GM23338 (cell line): ENCODE results near the gene CHAC1. TPM values are rescaled to one million over a fixed set of nuclear protein-coding genes. Genes with fewer than 3 reads are reported as not detected.

Source experiments
- ATAC-seq: fragments of 200-7000 bp; cut with Tn5 transposase; 3 replicates; pipeline ENCODE4 v1.9.1; 2020
- DNase-seq: peaks from one replicate; pipeline ENCODE4 v3.0.0-alpha.2; 2015; ENCODE audit warnings: low spot score
- H2AFZ ChIP-seq: fragments of 200-600 bp; sonication (generic); 2 replicates; pipeline ENCODE4 v1.8.0; 2016; ENCODE audit warnings: antibody characterized with exemption, mild to moderate bottlenecking, moderate library complexity
- H3F3A ChIP-seq: fragments of 200-600 bp; sonication (generic); replicated peaks from 2 replicates; pipeline ENCODE4 v1.8.0; 2017; ENCODE audit warnings: antibody characterized with exemption, mixed run types, low read depth
- H3K27ac ChIP-seq: fragments of 200-600 bp; sonication (generic); 2 replicates; pipeline ENCODE4 v1.6.1; 2016; ENCODE audit warnings: low read depth
- H3K27me3 ChIP-seq: fragments of 200-600 bp; sonication (generic); 2 replicates; pipeline ENCODE4 v1.8.0; 2016; ENCODE audit warnings: mild to moderate bottlenecking, mixed run types, moderate library complexity; ENCODE audit not compliant: insufficient read depth
- H3K36me3 ChIP-seq: fragments of 200-600 bp; sonication (generic); 2 replicates; pipeline ENCODE4 v1.8.0; 2016; ENCODE audit warnings: mild to moderate bottlenecking; ENCODE audit not compliant: insufficient read depth
- H3K4me1 ChIP-seq: fragments of 200-600 bp; sonication (generic); 2 replicates; pipeline ENCODE4 v1.8.0; 2016; ENCODE audit warnings: mild to moderate bottlenecking, moderate library complexity; ENCODE audit not compliant: insufficient read depth
- H3K4me2 ChIP-seq: fragments of 200-600 bp; sonication (generic); 2 replicates; pipeline ENCODE4 v1.7.1; 2017; ENCODE audit warnings: mixed run types
- H3K4me3 ChIP-seq: fragments of 200-600 bp; sonication (generic); 2 replicates; pipeline ENCODE4 v1.6.1; 2016; ENCODE audit warnings: mixed run types
- H3K79me2 ChIP-seq: fragments of 200-600 bp; sonication (generic); replicated peaks from 2 replicates; pipeline ENCODE4 v1.8.0; 2017; ENCODE audit warnings: mild to moderate bottlenecking; ENCODE audit not compliant: insufficient read depth
- H3K9me2 ChIP-seq: fragments of 200-600 bp; sonication (generic); 2 replicates; pipeline ENCODE4 v1.8.0; 2017; ENCODE audit not compliant: insufficient read depth
- H4K20me1 ChIP-seq: fragments of 200-600 bp; sonication (generic); replicated peaks from 2 replicates; pipeline ENCODE4 v1.8.0; 2017; ENCODE audit warnings: mild to moderate bottlenecking; ENCODE audit not compliant: insufficient read depth
- H3K27ac Mint-ChIP-seq: 2 replicates; pipeline ENCODE4 v1.8.0; 2020; ENCODE audit warnings: inconsistent platforms, mild to moderate bottlenecking, moderate library complexity, mixed read lengths
- H3K27me3 Mint-ChIP-seq: 3 replicates; pipeline ENCODE4 v1.8.0; 2022; ENCODE audit warnings: low read depth, mild to moderate bottlenecking, moderate library complexity, mixed read lengths, inconsistent platforms; ENCODE audit not compliant: insufficient read depth, poor library complexity
- H3K36me3 Mint-ChIP-seq: 3 replicates; pipeline ENCODE4 v1.8.0; 2021; ENCODE audit warnings: low read depth, mild to moderate bottlenecking, inconsistent platforms, moderate library complexity, mixed read lengths
- H3K4me1 Mint-ChIP-seq: 3 replicates; pipeline ENCODE4 v1.8.0; 2020; ENCODE audit warnings: mild to moderate bottlenecking, inconsistent platforms, mixed read lengths
- H3K4me3 Mint-ChIP-seq: 3 replicates; pipeline ENCODE4 v1.8.0; 2021; ENCODE audit warnings: moderate library complexity, mild to moderate bottlenecking, inconsistent platforms, mixed read lengths
- H3K9me3 Mint-ChIP-seq: 3 replicates; pipeline ENCODE4 v1.8.0; 2020; ENCODE audit warnings: moderate library complexity, mild to moderate bottlenecking, inconsistent platforms, mixed read lengths
- CREB1 ChIP-seq: fragments of 250-450 bp; sonication (Bioruptor Pico); IDR thresholded peaks from 2 replicates; pipeline ENCODE4 v1.5.0; 2020; ENCODE audit warnings: low read depth, mild to moderate bottlenecking, moderate library complexity
- EZH2 ChIP-seq: fragments of 200-600 bp; sonication (generic); IDR thresholded peaks from one replicate; pipeline ENCODE4 v1.8.0; 2017; ENCODE audit warnings: antibody characterized with exemption, mild to moderate bottlenecking, low read depth; ENCODE audit not compliant: unreplicated experiment
- EZH2phosphoT487 ChIP-seq: fragments of 200-600 bp; sonication (generic); IDR thresholded peaks from one replicate; pipeline ENCODE4 v1.8.1; 2018; ENCODE audit warnings: antibody characterized with exemption; ENCODE audit not compliant: unreplicated experiment
- JUNB ChIP-seq: IDR thresholded peaks from one replicate; pipeline ENCODE4 v1.6.1; 2016; ENCODE audit warnings: antibody characterized with exemption; ENCODE audit not compliant: unreplicated experiment
- NANOG ChIP-seq: IDR thresholded peaks from 2 replicates; pipeline ENCODE4 v1.6.1; 2016; ENCODE audit warnings: antibody characterized with exemption, borderline replicate concordance
- POLR2AphosphoS5 ChIP-seq: IDR thresholded peaks from 2 replicates; pipeline ENCODE4 v1.6.1; 2016; ENCODE audit warnings: antibody characterized with exemption, low read depth
- REST ChIP-seq: IDR thresholded peaks from one replicate; pipeline ENCODE4 v1.6.1; 2018; ENCODE audit warnings: antibody characterized with exemption; ENCODE audit not compliant: unreplicated experiment
- STAT1 ChIP-seq: IDR thresholded peaks from one replicate; pipeline ENCODE4 v1.6.1; 2016; ENCODE audit warnings: antibody characterized with exemption; ENCODE audit not compliant: unreplicated experiment
- ZNF114 ChIP-seq: fragments of 250-450 bp; sonication (Bioruptor Pico); IDR thresholded peaks from 2 replicates; pipeline ENCODE4 v1.5.0; 2020; ENCODE audit warnings: mild to moderate bottlenecking, moderate library complexity
- ZNF331 ChIP-seq: fragments of 250-450 bp; sonication (Bioruptor Pico); IDR thresholded peaks from 2 replicates; pipeline ENCODE4 v1.5.0; 2020; ENCODE audit warnings: low read depth, mild to moderate bottlenecking, moderate library complexity
- polyA plus RNA-seq: library from polyadenylated mRNA; unstranded; fragments of >200 nt; fragmentation: Nextera tagmentation; extraction: Ambion mirVana; gene quantifications from 2 replicates; pipeline ENCODE4 v1.2.1, GENCODE V29; 2016
- total RNA-seq: library from RNA; depleted of rRNA; stranded (reverse); fragments of >200 nt; shearing (Covaris generic); gene quantifications from 2 replicates; pipeline ENCODE4 v1.2.3, GENCODE V29; 2014
- TF ChIP-seq, protein P1 (sequence below): IDR thresholded peaks from 2 replicates; pipeline ENCODE4 v1.6.1; 2016; ENCODE audit warnings: antibody characterized with exemption
- TF ChIP-seq, protein P2 (sequence below): fragments of 250-450 bp; sonication (Bioruptor Pico); IDR thresholded peaks from 2 replicates; pipeline ENCODE4 v1.5.0; 2020; ENCODE audit warnings: mild to moderate bottlenecking, moderate library complexity
- TF ChIP-seq, protein P3 (sequence below), 2 experiments: fragments of 200-600 bp in 1 of 2; sonication (generic) in 1 of 2; conservative IDR thresholded peaks; 2 replicates each; pipeline versions ENCODE4 v1.5.1 to v1.6.1; 2016 to 2017; ENCODE audit warnings: antibody characterized with exemption in 2 of 2, low read depth in 2 of 2, mild to moderate bottlenecking in 2 of 2, moderate library complexity in 1 of 2

The CHAC1 gene
- total and polyA plus RNA-seq, 2 experiments from 2014 or later = 73.0 to 124 TPM

DNA sequence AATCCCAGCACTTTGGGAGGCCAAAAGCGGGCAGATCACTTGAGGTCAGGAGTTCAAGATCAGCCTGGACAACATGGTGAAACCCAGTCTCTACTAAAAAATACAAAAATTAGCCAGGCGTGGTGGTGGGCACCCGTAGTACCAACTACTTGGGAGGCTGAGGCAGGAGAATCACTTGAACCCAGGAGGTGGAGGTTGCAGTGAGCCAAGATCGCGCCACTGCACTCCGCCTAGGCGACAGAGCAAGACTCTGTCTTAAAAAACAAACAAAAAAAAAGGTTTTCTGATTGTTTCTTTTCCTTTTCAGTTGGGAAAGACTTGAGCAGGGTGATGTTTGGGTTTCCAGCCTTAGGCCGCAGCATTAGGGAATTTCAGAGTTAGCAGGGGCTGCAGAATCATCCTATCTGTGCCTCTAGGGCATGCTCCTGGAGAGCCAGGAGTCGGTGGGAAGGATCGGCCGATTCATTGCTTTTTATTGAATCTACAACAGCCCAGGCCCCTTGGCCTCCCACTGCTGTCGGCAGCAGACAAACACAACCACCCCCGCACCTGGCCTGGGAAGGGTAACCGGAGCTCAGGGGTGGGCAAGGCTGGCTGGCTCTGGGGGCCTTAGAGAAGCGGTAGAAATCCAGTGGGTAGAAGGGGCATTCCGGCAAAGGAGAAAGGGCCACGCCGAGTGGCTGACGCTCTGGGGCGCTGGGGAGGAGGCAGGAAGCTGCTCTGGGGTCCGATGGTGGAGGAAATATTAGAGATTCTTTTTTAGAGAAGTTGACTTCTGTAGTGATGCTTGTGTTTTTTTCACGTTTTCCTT is 6.3 kb downstream of the CHAC1 start:
- Mint-ChIP-seq H3K27me3 (peaks cover 36% of the 10 kb centered on the region), H3K27ac (peak overlapping the region; percentile 84), H3K36me3 (peaks cover 45% of the 10 kb centered on the region), H3K4me1 (peaks cover 43% of the 10 kb centered on the region), H3K4me3 (peak overlapping the region; percentile 8; the same call in 1 of the 3 replicates), H3K9me3 (no peaks in the 10 kb centered on the region; the same call in 1 of the 3 replicates)
- H3K27me3 ChIP-seq = no peaks in the 10 kb centered on the region
- DNase-seq (peak; percentile 64), ATAC-seq (peak; percentile 62)
- H3K4me3 ChIP-seq = no peak overlapping the region
- TF ChIP-seq EZH2 (no peak), REST (no peak), NANOG (no peak), STAT1 (no peak), ZNF331 (CRISPR knock-in tag) (no peak), EZH2phosphoT487 (no peak), JUNB (no peak), POLR2AphosphoS5 (no peak), CREB1 (CRISPR knock-in tag) (no peak), ZNF114 (no peak)
- TF ChIP-seq, protein P1, sequence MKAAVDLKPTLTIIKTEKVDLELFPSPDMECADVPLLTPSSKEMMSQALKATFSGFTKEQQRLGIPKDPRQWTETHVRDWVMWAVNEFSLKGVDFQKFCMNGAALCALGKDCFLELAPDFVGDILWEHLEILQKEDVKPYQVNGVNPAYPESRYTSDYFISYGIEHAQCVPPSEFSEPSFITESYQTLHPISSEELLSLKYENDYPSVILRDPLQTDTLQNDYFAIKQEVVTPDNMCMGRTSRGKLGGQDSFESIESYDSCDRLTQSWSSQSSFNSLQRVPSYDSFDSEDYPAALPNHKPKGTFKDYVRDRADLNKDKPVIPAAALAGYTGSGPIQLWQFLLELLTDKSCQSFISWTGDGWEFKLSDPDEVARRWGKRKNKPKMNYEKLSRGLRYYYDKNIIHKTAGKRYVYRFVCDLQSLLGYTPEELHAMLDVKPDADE = no peak
- TF ChIP-seq, protein P2, sequence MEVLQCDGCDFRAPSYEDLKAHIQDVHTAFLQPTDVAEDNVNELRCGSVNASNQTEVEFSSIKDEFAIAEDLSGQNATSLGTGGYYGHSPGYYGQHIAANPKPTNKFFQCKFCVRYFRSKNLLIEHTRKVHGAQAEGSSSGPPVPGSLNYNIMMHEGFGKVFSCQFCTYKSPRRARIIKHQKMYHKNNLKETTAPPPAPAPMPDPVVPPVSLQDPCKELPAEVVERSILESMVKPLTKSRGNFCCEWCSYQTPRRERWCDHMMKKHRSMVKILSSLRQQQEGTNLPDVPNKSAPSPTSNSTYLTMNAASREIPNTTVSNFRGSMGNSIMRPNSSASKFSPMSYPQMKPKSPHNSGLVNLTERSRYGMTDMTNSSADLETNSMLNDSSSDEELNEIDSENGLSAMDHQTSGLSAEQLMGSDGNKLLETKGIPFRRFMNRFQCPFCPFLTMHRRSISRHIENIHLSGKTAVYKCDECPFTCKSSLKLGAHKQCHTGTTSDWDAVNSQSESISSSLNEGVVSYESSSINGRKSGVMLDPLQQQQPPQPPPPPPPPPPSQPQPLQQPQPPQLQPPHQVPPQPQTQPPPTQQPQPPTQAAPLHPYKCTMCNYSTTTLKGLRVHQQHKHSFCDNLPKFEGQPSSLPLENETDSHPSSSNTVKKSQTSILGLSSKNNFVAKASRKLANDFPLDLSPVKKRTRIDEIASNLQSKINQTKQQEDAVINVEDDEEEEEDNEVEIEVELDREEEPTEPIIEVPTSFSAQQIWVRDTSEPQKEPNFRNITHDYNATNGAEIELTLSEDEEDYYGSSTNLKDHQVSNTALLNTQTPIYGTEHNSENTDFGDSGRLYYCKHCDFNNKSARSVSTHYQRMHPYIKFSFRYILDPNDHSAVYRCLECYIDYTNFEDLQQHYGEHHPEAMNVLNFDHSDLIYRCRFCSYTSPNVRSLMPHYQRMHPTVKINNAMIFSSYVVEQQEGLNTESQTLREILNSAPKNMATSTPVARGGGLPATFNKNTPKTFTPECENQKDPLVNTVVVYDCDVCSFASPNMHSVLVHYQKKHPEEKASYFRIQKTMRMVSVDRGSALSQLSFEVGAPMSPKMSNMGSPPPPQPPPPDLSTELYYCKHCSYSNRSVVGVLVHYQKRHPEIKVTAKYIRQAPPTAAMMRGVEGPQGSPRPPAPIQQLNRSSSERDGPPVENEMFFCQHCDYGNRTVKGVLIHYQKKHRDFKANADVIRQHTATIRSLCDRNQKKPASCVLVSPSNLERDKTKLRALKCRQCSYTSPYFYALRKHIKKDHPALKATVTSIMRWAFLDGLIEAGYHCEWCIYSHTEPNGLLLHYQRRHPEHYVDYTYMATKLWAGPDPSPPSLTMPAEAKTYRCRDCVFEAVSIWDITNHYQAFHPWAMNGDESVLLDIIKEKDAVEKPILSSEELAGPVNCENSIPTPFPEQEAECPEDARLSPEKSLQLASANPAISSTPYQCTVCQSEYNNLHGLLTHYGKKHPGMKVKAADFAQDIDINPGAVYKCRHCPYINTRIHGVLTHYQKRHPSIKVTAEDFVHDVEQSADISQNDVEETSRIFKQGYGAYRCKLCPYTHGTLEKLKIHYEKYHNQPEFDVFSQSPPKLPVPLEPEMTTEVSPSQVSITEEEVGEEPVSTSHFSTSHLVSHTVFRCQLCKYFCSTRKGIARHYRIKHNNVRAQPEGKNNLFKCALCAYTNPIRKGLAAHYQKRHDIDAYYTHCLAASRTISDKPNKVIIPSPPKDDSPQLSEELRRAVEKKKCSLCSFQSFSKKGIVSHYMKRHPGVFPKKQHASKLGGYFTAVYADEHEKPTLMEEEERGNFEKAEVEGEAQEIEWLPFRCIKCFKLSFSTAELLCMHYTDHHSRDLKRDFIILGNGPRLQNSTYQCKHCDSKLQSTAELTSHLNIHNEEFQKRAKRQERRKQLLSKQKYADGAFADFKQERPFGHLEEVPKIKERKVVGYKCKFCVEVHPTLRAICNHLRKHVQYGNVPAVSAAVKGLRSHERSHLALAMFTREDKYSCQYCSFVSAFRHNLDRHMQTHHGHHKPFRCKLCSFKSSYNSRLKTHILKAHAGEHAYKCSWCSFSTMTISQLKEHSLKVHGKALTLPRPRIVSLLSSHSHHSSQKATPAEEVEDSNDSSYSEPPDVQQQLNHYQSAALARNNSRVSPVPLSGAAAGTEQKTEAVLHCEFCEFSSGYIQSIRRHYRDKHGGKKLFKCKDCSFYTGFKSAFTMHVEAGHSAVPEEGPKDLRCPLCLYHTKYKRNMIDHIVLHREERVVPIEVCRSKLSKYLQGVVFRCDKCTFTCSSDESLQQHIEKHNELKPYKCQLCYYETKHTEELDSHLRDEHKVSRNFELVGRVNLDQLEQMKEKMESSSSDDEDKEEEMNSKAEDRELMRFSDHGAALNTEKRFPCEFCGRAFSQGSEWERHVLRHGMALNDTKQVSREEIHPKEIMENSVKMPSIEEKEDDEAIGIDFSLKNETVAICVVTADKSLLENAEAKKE = no peak
- TF ChIP-seq, protein P3, sequence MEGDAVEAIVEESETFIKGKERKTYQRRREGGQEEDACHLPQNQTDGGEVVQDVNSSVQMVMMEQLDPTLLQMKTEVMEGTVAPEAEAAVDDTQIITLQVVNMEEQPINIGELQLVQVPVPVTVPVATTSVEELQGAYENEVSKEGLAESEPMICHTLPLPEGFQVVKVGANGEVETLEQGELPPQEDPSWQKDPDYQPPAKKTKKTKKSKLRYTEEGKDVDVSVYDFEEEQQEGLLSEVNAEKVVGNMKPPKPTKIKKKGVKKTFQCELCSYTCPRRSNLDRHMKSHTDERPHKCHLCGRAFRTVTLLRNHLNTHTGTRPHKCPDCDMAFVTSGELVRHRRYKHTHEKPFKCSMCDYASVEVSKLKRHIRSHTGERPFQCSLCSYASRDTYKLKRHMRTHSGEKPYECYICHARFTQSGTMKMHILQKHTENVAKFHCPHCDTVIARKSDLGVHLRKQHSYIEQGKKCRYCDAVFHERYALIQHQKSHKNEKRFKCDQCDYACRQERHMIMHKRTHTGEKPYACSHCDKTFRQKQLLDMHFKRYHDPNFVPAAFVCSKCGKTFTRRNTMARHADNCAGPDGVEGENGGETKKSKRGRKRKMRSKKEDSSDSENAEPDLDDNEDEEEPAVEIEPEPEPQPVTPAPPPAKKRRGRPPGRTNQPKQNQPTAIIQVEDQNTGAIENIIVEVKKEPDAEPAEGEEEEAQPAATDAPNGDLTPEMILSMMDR (conservative IDR thresholded peaks at IDR 0.05; ENCODE audit: low read depth in 2 of 2) = no peak
- peak overlapping the region; percentile 72 for H3K27ac ChIP-seq
- H2AFZ ChIP-seq = no peak overlapping the region
- peak overlapping the region; percentile 15; the same call in 1 of the 2 replicates for H3K4me2 ChIP-seq
- peaks cover 7% of the 10 kb centered on the region for H3K36me3 ChIP-seq
- H3F3A ChIP-seq = peaks cover 26% of the 10 kb centered on the region
- H3K9me2 ChIP-seq = no peaks in the 10 kb centered on the region
- peaks cover 20% of the 10 kb centered on the region for H3K79me2 ChIP-seq
- peaks cover 20% of the 10 kb centered on the region for H3K4me1 ChIP-seq
- no peaks in the 10 kb centered on the region; the same call in 1 of the 2 replicates for H4K20me1 ChIP-seq
